HCT116 (cell line): Measurements from ENCODE around the gene TMBIM6. TPM values are rescaled to one million over a fixed set of nuclear protein-coding genes. Genes with fewer than 3 reads are reported as not detected.

Experiments used
- ATAC-seq: fragments of 200-7000 bp; cut with Tn5 transposase; 2 replicates; pipeline ENCODE4 v1.9.1; 2020; ENCODE audit warnings: mild to moderate bottlenecking, moderate library complexity
- BruUV-seq: library from RNA; stranded (reverse); fragments of 400-500 nt; replicated peaks from 2 replicates; lab custom pipeline; 2021; lab: Mats Ljungman, UMichigan
- CTCF ChIA-PET: fragments of 300-600 bp; sonication (Branson Sonifier 250); formaldehyde crosslinking; loops from one replicate; lab custom pipeline; 2021; ENCODE audit warnings: antibody characterized with exemption; lab: Charles Lee
- POLR2A ChIA-PET: fragments of 300-600, 350-600 bp; sonication (Branson Sonifier 250); formaldehyde crosslinking; loops from one replicate; lab custom pipeline; 2021; ENCODE audit warnings: antibody characterized with exemption; lab: Charles Lee
- RAD21 ChIA-PET, 2 experiments: fragments of 300-600 bp; sonication (Branson Sonifier 250); formaldehyde crosslinking; loops; one replicate each; lab custom pipeline; 2023; ENCODE audit warnings: low total read pairs in 2 of 2; ENCODE audit not compliant: uncharacterized antibody in 2 of 2, unreplicated experiment in 2 of 2, low non-redundant PET in 1 of 2; lab: Charles Lee
- DNase-seq: peaks from one replicate; pipeline ENCODE4 v3.0.0-alpha.2; 2010; ENCODE audit warnings: low read depth, low spot score
- H2AFZ ChIP-seq: fragments of 200-600 bp; shearing (Covaris generic), sonication (generic); 2 replicates; pipeline ENCODE4 v1.6.1; 2017; ENCODE audit warnings: low read depth, mixed run types, mixed read lengths, antibody characterized with exemption, low read length; ENCODE audit not compliant: poor library complexity, severe bottlenecking
- H3K27ac ChIP-seq: 2 replicates; pipeline ENCODE4 v1.5.1; 2012; ENCODE audit warnings: low read depth, low read length
- H3K27me3 ChIP-seq: fragments of 200-600 bp; sonication (generic); 2 replicates; pipeline ENCODE4 v1.6.1; 2016; ENCODE audit warnings: mixed run types, low read length, mixed read lengths; ENCODE audit not compliant: insufficient read depth
- H3K36me3 ChIP-seq, 2 experiments: fragments of 200-500 bp in 1 of 2; fragments of 200-600 bp in 1 of 2; sonication (Bioruptor generic) in 1 of 2; sonication (generic) in 1 of 2; 2 replicates each; pipeline versions ENCODE4 v1.5.1 to v1.6.1; 2014 to 2016; ENCODE audit warnings: low read length in 2 of 2, inconsistent platforms in 1 of 2, mixed read lengths in 1 of 2, mixed run types in 1 of 2; ENCODE audit not compliant: insufficient read depth in 2 of 2, control insufficient read depth in 1 of 2
- H3K4me1 ChIP-seq, 2 experiments: fragments of 200-600 bp in 1 of 2; sonication (generic) in 1 of 2; 2 replicates each; pipeline versions ENCODE4 v1.5.1 to v1.6.1; 2012 to 2017; ENCODE audit warnings: low read length in 2 of 2, inconsistent platforms in 1 of 2, mild to moderate bottlenecking in 1 of 2, mixed read lengths in 1 of 2, mixed run types in 1 of 2, moderate library complexity in 1 of 2; ENCODE audit not compliant: insufficient read depth in 2 of 2, control insufficient read depth in 1 of 2
- H3K4me2 ChIP-seq: fragments of 200-600 bp; sonication (generic); 2 replicates; pipeline ENCODE4 v1.6.1; 2017; ENCODE audit warnings: mixed run types, low read length, mixed read lengths
- H3K4me3 ChIP-seq, 2 experiments: fragments of 200-600 bp in 1 of 2; sonication (generic) in 1 of 2; replicated peaks in 1 of 2; 2 replicates each; pipeline ENCODE4 v1.5.1; 2011 to 2016; ENCODE audit warnings: low read length in 2 of 2, control low read depth in 1 of 2, low read depth in 1 of 2, mild to moderate bottlenecking in 1 of 2, mixed read lengths in 1 of 2, mixed run types in 1 of 2
- H3K79me2 ChIP-seq: fragments of 200-600 bp; sonication (generic); 2 replicates; pipeline ENCODE4 v1.6.1; 2017; ENCODE audit warnings: mild to moderate bottlenecking, mixed run types, low read length, moderate library complexity, mixed read lengths; ENCODE audit not compliant: insufficient read depth
- H3K9ac ChIP-seq: fragments of 200-600 bp; sonication (generic); 2 replicates; pipeline ENCODE4 v1.6.1; 2016; ENCODE audit warnings: low read length, mixed read lengths
- H3K9me2 ChIP-seq: fragments of 200-600 bp; sonication (generic), shearing (Covaris generic); 2 replicates; pipeline ENCODE4 v1.6.1; 2017; ENCODE audit warnings: mixed run types, mild to moderate bottlenecking, moderate library complexity; ENCODE audit not compliant: insufficient read depth
- H3K9me3 ChIP-seq, 2 experiments: fragments of 200-500 bp in 1 of 2; fragments of 200-600 bp in 1 of 2; sonication (Bioruptor generic) in 1 of 2; sonication (generic) in 1 of 2; 2 replicates each; pipeline ENCODE4 v1.6.1; 2014 to 2017; ENCODE audit warnings: low read length in 2 of 2, mixed read lengths in 2 of 2, inconsistent platforms in 1 of 2, low read depth in 1 of 2, mild to moderate bottlenecking in 1 of 2, mixed run types in 1 of 2, moderate library complexity in 1 of 2; ENCODE audit not compliant: control insufficient read depth in 1 of 2, insufficient read depth in 1 of 2
- H4K20me1 ChIP-seq: fragments of 200-600 bp; sonication (generic), shearing (Covaris generic); 2 replicates; pipeline ENCODE4 v1.6.1; 2017; ENCODE audit warnings: mixed run types, mild to moderate bottlenecking, moderate library complexity; ENCODE audit not compliant: insufficient read depth
- CBX3 ChIP-seq: IDR thresholded peaks from 2 replicates; pipeline ENCODE4 v1.6.1; 2012; ENCODE audit warnings: low read depth
- CEBPB ChIP-seq: IDR thresholded peaks from 2 replicates; pipeline ENCODE4 v1.6.1; 2012; ENCODE audit warnings: low read depth
- EGR1 ChIP-seq: IDR thresholded peaks from 2 replicates; pipeline ENCODE4 v1.6.1; 2012; ENCODE audit warnings: low read depth
- ELF1 ChIP-seq: IDR thresholded peaks from 2 replicates; pipeline ENCODE4 v1.6.1; 2012; ENCODE audit warnings: low read depth, borderline replicate concordance
- FOSL1 ChIP-seq: IDR thresholded peaks from 2 replicates; pipeline ENCODE4 v1.6.1; 2012; ENCODE audit warnings: low read depth
- MAX ChIP-seq: IDR thresholded peaks from 2 replicates; pipeline ENCODE4 v1.6.1; 2012
- POLR2A ChIP-seq: IDR thresholded peaks from 2 replicates; pipeline ENCODE4 v1.7.0; 2011; ENCODE audit warnings: borderline replicate concordance; ENCODE audit not compliant: insufficient read depth, insufficient read length; ENCODE audit errors: extremely low read depth
- RAD21 ChIP-seq: IDR thresholded peaks from 2 replicates; pipeline ENCODE4 v1.6.1; 2012; ENCODE audit warnings: low read depth, mild to moderate bottlenecking
- TCF7L2 ChIP-seq: IDR thresholded peaks from 2 replicates; pipeline ENCODE4 v1.7.0; 2011; ENCODE audit warnings: borderline replicate concordance, inconsistent platforms; ENCODE audit not compliant: insufficient read depth, insufficient read length; ENCODE audit errors: extremely low read depth
- ZNF274 ChIP-seq: fragments of 200-500 bp; sonication (Bioruptor generic); IDR thresholded peaks from 2 replicates; pipeline ENCODE4 v1.6.1; 2014; ENCODE audit warnings: mild to moderate bottlenecking, low read depth, low read length, inconsistent platforms
- intact Hi-C: fragments of 100-400 bp; cut with micrococcal nuclease; formaldehyde crosslinking; loops from 2 replicates; pipeline ENCODE4 v1.10.0; 2022
- total RNA-seq: library from RNA; stranded (reverse); gene quantifications from one replicate; pipeline ENCODE4 v1.2.1, GENCODE V29; 2021; ENCODE audit not compliant: unreplicated experiment

The TMBIM6 gene
- total RNA-seq, 1 experiment from 2014 or later, result 510 TPM

- no peak overlapping the region; the same call in 1 of the 2 replicates for H3K4me2 ChIP-seq
- no peak overlapping the region; the same call in 1 of the 2 replicates for H3K9ac ChIP-seq
- H3K9me3 ChIP-seq, result no peaks in the 10 kb centered on the region
- H2AFZ ChIP-seq, result no peak overlapping the region
- RAD21 ChIA-PET, result no interaction called here
- H3K27ac ChIP-seq, result no peak overlapping the region
- BruUV-seq, result TSS peak; percentile 5
- peaks cover 14% of the 10 kb centered on the region; the same call in 1 of the 2 replicates for H4K20me1 ChIP-seq
- H3K4me1 ChIP-seq, result peaks cover 3 to 12% of the 10 kb centered on the region in 2 experiments; a peak in 2 of 4 replicates
- peak; percentile 54 for DNase-seq
- no peaks in the 10 kb centered on the region for H3K9me2 ChIP-seq
- peaks cover 26 to 29% of the 10 kb centered on the region in 2 experiments for H3K36me3 ChIP-seq
- no peak overlapping the region for H3K4me3 ChIP-seq
- peaks cover 99% of the 10 kb centered on the region for H3K79me2 ChIP-seq
- POLR2A ChIA-PET, result interaction anchor here (2.0 kb wide), 1 partner anchor 9 kb away, joined by 12 read pairs; the partner anchor contains the start of gene TMBIM6
- intact Hi-C loops, result no loop called here
- no peaks in the 10 kb centered on the region for H3K27me3 ChIP-seq
- no peak for TF ChIP-seq ELF1
- TF ChIP-seq CEBPB, result peak; percentile 91
- TF ChIP-seq FOSL1, result peak; percentile 30; the same call in 1 of the 2 replicates
- peak; percentile 30; the same call in 1 of the 2 replicates for TF ChIP-seq RAD21
- CTCF ChIA-PET, result interaction anchor here (1.3 kb wide), 1 partner anchor 9 kb away, joined by 7 read pairs; the partner anchor contains the start of gene TMBIM6
- ATAC-seq, result peak; percentile 69
Observed at GRCh38 chr12:49750027-49750995, 9.0 kb downstream of the TMBIM6 start.

DNA sequence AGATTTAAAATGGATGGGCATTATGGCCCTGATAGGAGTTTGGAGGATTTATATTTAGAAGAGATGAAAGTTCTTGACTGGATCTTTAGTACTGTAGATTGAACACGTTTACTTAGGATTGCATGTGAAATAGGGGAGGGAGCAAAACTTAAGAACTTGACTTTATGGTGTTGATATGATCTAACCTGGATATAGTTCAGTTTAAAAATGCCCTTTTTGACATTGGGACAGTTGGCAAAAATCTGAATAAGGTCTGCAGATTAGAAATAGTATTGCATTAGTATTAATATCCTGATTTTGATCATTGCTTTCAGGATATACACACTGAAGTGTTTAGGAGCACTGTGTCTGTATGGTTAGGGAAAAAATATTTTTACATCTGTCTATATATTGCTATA, 9.6 kb downstream of the TMBIM6 start:
- ChIA-PET POLR2A (interaction anchor here (2.0 kb wide), 1 partner anchor 10 kb away, joined by 12 read pairs; the partner anchor contains the start of gene TMBIM6), RAD21 (no interaction called here), CTCF (no interaction called here)
- Histone ChIP-seq H3K9ac (no peak overlapping the region; the same call in 1 of the 2 replicates), H3K9me2 (no peaks in the 10 kb centered on the region), H3K79me2 (peaks cover 96% of the 10 kb centered on the region), H3K9me3 (no peaks in the 10 kb centered on the region), H3K4me1 (peaks cover 3 to 12% of the 10 kb centered on the region in 2 experiments; a peak in 2 of 4 replicates), H3K4me3 (no peak overlapping the region), H3K36me3 (peaks cover 29 to 36% of the 10 kb centered on the region in 2 experiments), H3K27ac (no peak overlapping the region), H4K20me1 (peaks cover 14% of the 10 kb centered on the region; the same call in 1 of the 2 replicates), H2AFZ (no peak overlapping the region), H3K27me3 (no peaks in the 10 kb centered on the region), H3K4me2 (no peak overlapping the region)
- TF ChIP-seq CBX3, result no peak
- no peak for TF ChIP-seq POLR2A
- no peak for TF ChIP-seq TCF7L2
- TF ChIP-seq ZNF274, result no peak
- TF ChIP-seq MAX, result no peak
- TF ChIP-seq EGR1, result no peak
- no peak for TF ChIP-seq FOSL1
- intact Hi-C loops, result no loop called here
- no TSS peak for BruUV-seq
- no peak for DNase-seq
- no peak for ATAC-seq
